Smooth muscle cell (in vitro differentiated cells): ENCODE measurements around the gene PIK3CG. TPM values are rescaled to one million over a fixed set of nuclear protein-coding genes. Genes with fewer than 3 reads are reported as not detected.

Source experiments
- DNase-seq: peaks from one replicate; lab custom pipeline; 2025; ENCODE audit not compliant: unreplicated experiment; lab: John Stamatoyannopoulos, UW
- H2AFZ ChIP-seq: fragments of 200-600 bp; sonication (generic); 2 replicates; pipeline ENCODE4 v1.6.0; 2016; ENCODE audit warnings: antibody characterized with exemption, low read depth, mild to moderate bottlenecking
- H3F3A ChIP-seq: fragments of 200-600 bp; sonication (generic); 2 replicates; pipeline ENCODE4 v1.6.0; 2017; ENCODE audit warnings: antibody characterized with exemption, low read depth
- H3K27ac ChIP-seq: fragments of 200-600 bp; sonication (generic); 2 replicates; pipeline ENCODE4 v1.5.1; 2016; ENCODE audit warnings: low read depth, mild to moderate bottlenecking
- H3K27me3 ChIP-seq: fragments of 200-600 bp; sonication (generic); 2 replicates; pipeline ENCODE4 v1.6.1; 2016; ENCODE audit warnings: low read depth, mild to moderate bottlenecking
- H3K36me3 ChIP-seq: fragments of 200-600 bp; sonication (generic); 2 replicates; pipeline ENCODE4 v1.5.1; 2016; ENCODE audit warnings: low read depth
- H3K4me1 ChIP-seq: fragments of 200-600 bp; sonication (generic); 2 replicates; pipeline ENCODE4 v1.5.1; 2016; ENCODE audit warnings: low read depth
- H3K4me2 ChIP-seq: fragments of 200-600 bp; sonication (generic); 2 replicates; pipeline ENCODE4 v1.6.0; 2016; ENCODE audit warnings: mild to moderate bottlenecking
- H3K4me3 ChIP-seq: fragments of 200-600 bp; sonication (generic); 2 replicates; pipeline ENCODE4 v1.5.1; 2016; ENCODE audit warnings: mild to moderate bottlenecking
- H3K79me2 ChIP-seq: fragments of 200-600 bp; sonication (generic); 2 replicates; pipeline ENCODE4 v1.6.0; 2016; ENCODE audit warnings: low read depth, mild to moderate bottlenecking
- H3K9ac ChIP-seq: fragments of 200-600 bp; sonication (generic); 2 replicates; pipeline ENCODE4 v1.6.0; 2016; ENCODE audit warnings: low read depth
- H3K9me3 ChIP-seq: fragments of 200-600 bp; sonication (generic); replicated peaks from 2 replicates; pipeline ENCODE4 v1.5.1; 2016; ENCODE audit warnings: low read depth
- H4K20me1 ChIP-seq: fragments of 200-600 bp; sonication (generic); 2 replicates; pipeline ENCODE4 v1.6.0; 2016; ENCODE audit warnings: low read depth
- CTCF ChIP-seq: fragments of 200-600 bp; sonication (generic); IDR thresholded peaks from 2 replicates; pipeline ENCODE4 v1.5.1; 2017; ENCODE audit warnings: borderline replicate concordance, mild to moderate bottlenecking, antibody characterized with exemption; ENCODE audit not compliant: insufficient read depth, poor library complexity, severe bottlenecking
- WGBS: methylation state at CpG from one replicate; pipeline ENCODE4 v1.1.7; 2016; ENCODE audit warnings: low lambda C conversion rate; 5-methylcytosine and 5-hydroxymethylcytosine counted together
- polyA plus RNA-seq: library from polyadenylated mRNA; unstranded; fragments of >200 nt; fragmentation: Nextera tagmentation; extraction: Ambion mirVana; gene quantifications from 2 replicates; pipeline ENCODE4 v1.2.1, GENCODE V29; 2016
- total RNA-seq: library from RNA; depleted of rRNA; stranded (reverse); fragments of >200 nt; gene quantifications from 2 replicates; pipeline ENCODE4 v1.2.3, GENCODE V29; 2014

PIK3CG gene
- total and polyA plus RNA-seq, 2 experiments from 2014 or later, result not detected

- no peak overlapping the region for H3K4me3 ChIP-seq
- no peaks in the 10 kb centered on the region for H3K36me3 ChIP-seq
- no peaks in the 10 kb centered on the region for H3K79me2 ChIP-seq
- no peaks in the 10 kb centered on the region for H3F3A ChIP-seq
- H3K9ac ChIP-seq, result no peak overlapping the region
- DNase-seq, result no peak
- H3K9me3 ChIP-seq, result no peaks in the 10 kb centered on the region
- no peak overlapping the region for H3K27ac ChIP-seq
- H4K20me1 ChIP-seq, result no peaks in the 10 kb centered on the region
- TF ChIP-seq CTCF, result no peak
- peaks cover 2% of the 10 kb centered on the region for H3K27me3 ChIP-seq
- no peak overlapping the region for H2AFZ ChIP-seq
- no peaks in the 10 kb centered on the region for H3K4me1 ChIP-seq
- no peak overlapping the region for H3K4me2 ChIP-seq
- WGBS, result 93% methylated on average over 10 of the region's 10 CpGs
Measured at GRCh38 chr7:106858618-106859532, 6.2 kb upstream of the PIK3CG start.

GRCh38 chr7:106862317-106863089 is 2.6 kb upstream of the PIK3CG start:
- no peak overlapping the region for H3K4me2 ChIP-seq
- no peaks in the 10 kb centered on the region for H3F3A ChIP-seq
- no peaks in the 10 kb centered on the region for H3K27me3 ChIP-seq
- H4K20me1 ChIP-seq, result no peaks in the 10 kb centered on the region
- H3K9me3 ChIP-seq, result no peaks in the 10 kb centered on the region
- 88% methylated on average over 8 of the region's 8 CpGs for WGBS
- H3K79me2 ChIP-seq, result no peaks in the 10 kb centered on the region
- no peaks in the 10 kb centered on the region for H3K36me3 ChIP-seq
- DNase-seq, result no peak
- H3K4me1 ChIP-seq, result no peaks in the 10 kb centered on the region
- no peak overlapping the region for H2AFZ ChIP-seq
- no peak for TF ChIP-seq CTCF
- H3K9ac ChIP-seq, result no peak overlapping the region
- H3K27ac ChIP-seq, result no peak overlapping the region
- no peak overlapping the region for H3K4me3 ChIP-seq

- H2AFZ ChIP-seq, result no peak overlapping the region
- no peak overlapping the region for H3K27ac ChIP-seq
- H3K36me3 ChIP-seq, result no peaks in the 10 kb centered on the region
- H3K4me2 ChIP-seq, result no peak overlapping the region
- H3K9me3 ChIP-seq, result no peaks in the 10 kb centered on the region
- H4K20me1 ChIP-seq, result no peaks in the 10 kb centered on the region
- 80% methylated on average over 3 of the region's 3 CpGs for WGBS
- no peak for DNase-seq
- no peaks in the 10 kb centered on the region for H3K27me3 ChIP-seq
- no peaks in the 10 kb centered on the region for H3K79me2 ChIP-seq
- no peak overlapping the region for H3K9ac ChIP-seq
- H3F3A ChIP-seq, result no peaks in the 10 kb centered on the region
- no peak for TF ChIP-seq CTCF
- no peaks in the 10 kb centered on the region for H3K4me1 ChIP-seq
- no peak overlapping the region for H3K4me3 ChIP-seq
Measured at GRCh38 chr7:106863274-106863997, 1.6 kb upstream of the PIK3CG start.
